Right renal cortex interstitium (tissue), 3 donors: Measurements from ENCODE around the gene SRC. TPM values are rescaled to one million over a fixed set of nuclear protein-coding genes. Genes with fewer than 3 reads are reported as not detected.
"Not testable (repeated sequence)": the region's sequence is repeated elsewhere in the genome, so short reads cannot be mapped to it uniquely, and the experiment has no call there.

Experiments
- DNase-seq, 3 donors: peaks; one replicate each; pipeline ENCODE4 v3.0.0-alpha.2; 2013; ENCODE audit warnings: low read depth in 3 of 3, low spot score in 2 of 3
- polyA plus RNA-seq, 3 donors: library from polyadenylated mRNA; unstranded; fragments of 120-200 nt; gene quantifications; one replicate each; pipeline ENCODE4 v1.2.1, GENCODE V29; 2013; ENCODE audit not compliant: insufficient read length in 3 of 3

SRC gene
- polyA plus RNA-seq, 3 donors, result 43.5 to 58.9 (median 48.1) TPM

DNA sequence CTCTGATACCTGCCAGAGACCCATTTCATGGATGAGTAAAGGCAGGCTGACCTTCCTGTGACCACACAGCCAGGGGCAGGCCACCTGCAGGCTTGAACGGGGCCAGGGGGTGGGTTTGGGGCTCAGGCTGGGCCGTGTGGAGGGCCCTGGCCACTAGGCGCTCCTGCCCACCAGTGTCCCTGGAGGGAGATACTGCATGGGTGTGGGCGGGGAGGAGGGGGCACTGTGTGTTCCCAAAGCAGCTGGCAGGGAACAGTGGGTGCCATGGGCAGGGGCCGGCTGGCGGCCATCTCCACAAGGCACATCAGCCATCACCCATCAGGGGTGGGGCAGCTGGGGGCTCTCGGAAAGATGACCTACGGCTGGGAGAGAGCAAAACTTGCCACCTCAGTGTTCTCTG, 15.4 kb downstream of the SRC start:
- no peak for DNase-seq

DNA sequence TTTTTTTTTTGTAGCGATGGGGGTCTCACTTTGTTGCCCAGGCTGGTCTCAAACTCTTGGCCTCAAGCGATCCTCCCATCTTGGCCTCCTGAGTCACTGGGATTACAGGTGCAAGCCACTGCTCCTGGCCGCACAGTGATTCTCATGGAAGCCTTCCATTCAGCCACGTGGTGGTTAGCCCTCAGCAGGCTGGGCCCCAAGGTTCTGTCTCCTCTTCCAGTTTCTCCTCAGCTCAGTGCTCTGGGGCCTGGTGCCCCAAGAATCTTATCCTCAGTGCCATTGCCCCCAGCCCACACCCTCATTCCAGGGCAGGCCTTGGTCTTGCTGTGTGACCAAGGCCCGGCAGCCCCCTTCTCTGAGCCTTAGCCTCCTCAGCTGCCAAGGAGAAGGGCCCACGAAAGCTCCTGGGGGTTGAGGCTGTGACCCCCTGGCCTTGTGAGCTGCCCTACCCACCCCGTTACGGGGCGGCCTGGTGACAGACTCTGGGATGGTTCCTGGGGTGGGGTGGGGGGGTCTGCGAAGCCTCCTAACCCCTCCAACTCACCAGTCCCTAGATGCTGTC, 16.4 kb downstream of the SRC start:
- DNase-seq, result no peak

DNA sequence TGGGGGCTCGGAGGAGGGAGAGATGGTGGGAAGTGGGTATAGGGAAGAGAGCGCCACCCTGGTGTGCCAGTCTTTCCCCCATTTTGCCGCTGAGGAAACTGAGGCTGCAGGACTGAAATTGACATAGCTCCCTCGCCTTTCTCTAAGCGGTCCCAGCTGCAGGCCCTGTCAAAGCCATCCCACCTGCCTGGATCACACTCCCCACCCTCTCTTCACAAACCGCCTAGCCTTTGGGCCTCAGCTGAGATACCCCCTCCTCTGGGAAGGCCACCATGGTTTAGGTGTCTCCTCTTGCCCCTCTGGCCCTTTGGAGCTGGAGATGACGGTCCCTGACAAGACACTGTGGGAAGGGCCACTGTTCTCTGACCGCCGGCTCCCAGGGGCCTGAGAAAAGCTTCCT, 16.9 kb downstream of the SRC start:
- DNase-seq, result no peak

DNA sequence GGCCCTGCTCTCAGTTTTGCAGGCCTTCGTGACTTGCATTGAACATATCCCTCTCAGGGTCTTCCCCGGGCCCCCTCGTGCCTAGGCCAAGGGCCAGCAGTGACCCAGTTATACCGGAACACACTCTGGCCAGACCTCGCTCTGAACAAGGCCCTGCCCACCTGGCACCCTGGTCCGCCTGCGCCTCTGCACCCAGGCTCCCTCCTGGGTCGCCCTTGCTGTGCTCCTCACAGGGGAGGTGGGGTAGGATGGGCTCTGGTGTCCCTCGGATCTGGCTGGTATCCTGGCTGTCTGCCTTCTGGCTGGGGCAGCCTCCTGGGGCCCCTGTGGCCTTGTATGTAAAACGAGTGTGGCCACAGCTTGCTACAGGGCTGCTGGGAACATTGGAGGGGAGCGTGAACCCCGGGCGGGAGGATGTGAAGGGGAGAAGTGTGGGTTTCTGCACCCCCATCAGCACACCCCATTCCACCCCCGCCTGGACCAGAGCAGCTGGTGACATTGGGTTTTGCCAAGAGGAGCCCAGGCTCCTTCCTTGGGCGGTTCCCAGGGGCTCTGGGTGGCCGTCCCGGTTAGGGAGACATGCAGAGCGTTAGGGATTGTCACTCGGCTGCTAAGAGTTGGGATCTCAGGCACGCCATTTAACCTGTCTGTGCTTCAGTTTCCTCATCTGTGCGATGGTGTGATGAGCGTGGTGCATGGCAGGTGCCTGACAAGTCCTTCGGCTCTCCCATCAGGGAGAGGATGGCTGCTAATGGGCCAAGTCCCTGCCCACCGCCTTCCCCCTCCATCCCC, 17.5 kb downstream of the SRC start:
- DNase-seq, result no peak

DNA sequence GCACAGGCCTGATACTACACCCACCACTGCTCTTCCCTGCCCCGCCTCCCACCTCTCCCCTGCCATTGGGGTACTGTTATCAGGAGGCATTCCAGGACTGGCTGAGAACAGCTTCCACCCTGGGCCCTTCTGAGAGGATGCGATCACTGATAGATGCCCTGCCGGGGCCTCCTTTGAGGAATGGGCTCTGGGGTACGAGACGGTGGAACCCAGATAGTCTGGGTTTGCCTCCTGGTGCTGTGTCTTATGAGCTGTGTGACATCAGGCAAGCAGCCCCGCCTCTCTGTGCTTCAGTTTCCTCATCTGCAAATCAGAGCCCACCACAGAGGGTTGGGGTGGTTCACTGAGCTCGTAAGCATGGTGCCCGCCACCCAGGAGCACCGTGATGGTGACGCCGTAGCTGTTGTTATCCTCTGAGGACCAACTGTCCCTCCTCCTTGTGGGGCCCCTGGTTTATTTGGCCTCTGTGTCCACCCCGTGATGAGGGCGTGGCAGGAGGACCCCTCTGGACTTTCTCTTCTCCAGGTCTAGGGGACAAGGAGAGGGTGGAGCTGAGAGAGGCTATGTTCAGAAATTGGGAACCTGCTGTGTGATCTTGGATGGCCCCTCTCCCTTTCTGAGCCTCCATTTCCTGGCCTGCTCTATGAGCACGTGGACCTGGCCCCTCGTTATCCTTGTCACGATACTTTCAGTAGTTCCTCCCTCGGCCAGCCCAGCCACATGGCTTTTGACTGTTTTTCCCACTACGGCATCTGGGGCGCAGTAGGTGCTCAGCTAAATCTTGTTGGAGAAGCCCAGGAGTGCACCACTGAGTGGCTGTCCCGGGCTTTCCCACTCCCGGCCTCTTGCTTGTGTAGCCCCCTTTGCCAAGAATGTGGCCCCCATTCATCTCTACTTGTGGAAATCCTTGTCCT, 18.3 kb downstream of the SRC start:
- DNase-seq, result no peak

DNA sequence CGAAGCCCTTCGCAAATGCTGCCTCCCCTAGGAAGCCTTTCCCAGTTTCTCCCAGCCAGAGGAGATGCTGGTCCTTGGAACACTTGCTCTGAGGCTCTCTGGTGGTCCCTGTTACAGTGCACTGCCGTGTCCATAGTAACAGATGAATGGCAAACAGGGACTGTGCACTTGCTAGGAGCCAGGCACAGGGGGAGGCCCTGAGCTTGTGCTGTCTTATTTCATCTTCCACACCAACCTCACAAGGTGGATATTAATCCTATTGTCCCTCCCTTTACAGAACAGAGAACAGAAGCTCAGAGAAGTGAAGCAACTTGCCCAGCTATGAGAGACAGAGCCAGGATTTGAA, 19.0 kb downstream of the SRC start:
- no peak for DNase-seq

DNA sequence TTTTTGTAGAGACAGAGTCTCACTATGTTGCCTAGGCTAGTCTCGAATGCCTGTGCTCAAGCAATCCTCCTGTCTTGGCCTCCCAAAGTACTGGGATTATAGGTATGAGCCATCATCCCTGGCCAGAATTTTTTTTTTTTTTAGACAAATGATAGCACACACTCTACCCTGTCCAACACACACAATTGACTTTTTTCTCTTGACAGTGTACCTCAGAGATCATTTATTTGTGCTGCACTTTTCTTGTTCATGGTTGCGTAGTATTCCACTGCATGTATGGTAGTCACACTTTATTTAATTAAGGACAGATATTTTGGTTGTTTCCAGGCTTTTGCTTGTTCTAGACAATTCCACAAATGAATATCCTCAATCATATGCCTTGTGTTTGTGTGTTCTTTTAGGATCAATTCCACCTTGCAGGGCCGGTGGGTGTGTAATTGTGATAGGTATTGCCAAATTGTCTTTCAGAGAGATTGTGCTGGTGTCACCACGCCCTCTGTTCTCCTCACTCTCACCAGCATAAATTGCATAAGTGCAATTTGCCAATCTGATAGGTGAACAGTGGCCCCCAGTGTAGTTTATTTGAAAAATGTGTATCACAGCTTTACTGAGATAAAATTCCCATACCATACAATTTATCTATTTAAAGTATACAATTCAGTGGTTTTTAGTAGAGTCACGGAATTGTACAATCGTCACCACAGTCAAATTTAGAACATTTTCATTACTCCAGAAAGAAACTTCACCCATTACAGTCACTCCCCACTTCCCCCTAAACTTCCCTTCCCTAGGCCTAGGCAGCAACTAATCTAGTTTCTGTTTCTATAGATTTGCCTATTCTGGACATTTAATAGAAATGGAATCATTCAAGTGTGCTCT, 20.1 kb downstream of the SRC start:
- DNase-seq, result no peak

DNA sequence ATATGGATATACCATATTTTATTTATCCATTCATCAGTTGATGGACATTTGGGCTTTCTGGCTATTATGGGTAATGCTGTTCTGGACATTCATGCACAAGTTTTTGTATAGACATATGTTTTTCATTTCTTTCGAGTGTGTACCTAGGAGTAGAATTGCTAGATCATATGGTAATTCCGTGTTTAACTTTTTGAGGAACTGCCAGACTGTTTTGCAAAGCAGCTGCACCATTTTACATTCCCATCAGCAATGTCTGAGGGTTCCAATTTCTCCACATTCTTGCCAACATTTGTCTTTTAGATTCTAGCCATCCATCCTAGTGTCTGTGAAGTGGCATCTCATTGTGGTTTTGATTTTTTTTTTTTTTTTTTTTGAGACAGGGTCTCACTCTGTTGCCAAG, 20.8 kb downstream of the SRC start:
- DNase-seq, result no peak

DNA sequence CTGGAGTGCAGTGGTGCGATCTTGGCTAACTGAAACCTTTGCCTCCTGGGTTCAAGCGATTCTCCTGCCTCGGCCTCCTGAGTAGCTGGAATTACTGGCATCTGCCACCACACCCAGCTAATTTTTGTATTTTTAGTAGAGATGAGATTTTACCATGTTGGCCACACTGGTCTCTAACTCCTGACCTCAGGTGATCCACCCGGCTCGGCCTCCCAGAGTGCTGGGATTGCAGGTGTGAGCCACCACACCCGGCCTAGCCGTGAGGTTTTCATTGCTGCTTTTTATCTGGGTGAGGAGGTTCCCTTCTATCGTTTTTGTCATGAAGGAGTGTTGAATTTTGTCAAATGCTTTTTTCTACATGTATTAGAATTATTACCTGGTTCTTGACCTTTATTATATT, 23.9 kb downstream of the SRC start:
- DNase-seq, result no peak

DNA sequence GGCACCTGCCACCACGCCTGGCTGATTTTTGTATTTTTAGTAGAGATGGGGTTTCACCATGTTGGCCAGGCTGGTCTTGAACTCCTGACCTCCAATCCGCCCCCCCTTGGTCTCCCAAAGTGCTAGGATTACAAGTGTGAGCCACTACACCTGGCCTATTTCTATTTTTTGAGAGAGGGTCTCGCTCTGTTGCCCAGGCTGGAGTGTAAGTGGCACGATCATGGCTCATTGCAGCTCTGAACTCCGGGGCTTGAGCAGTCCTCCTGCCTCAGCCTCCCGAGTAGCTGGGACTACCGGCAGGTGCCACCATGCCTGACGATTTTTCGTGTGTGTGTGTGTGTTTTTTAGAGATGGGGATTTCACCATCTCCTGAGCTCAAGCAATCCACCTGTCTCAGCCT, 25.9 kb downstream of the SRC start:
- DNase-seq, result not testable (repeated sequence)

DNA sequence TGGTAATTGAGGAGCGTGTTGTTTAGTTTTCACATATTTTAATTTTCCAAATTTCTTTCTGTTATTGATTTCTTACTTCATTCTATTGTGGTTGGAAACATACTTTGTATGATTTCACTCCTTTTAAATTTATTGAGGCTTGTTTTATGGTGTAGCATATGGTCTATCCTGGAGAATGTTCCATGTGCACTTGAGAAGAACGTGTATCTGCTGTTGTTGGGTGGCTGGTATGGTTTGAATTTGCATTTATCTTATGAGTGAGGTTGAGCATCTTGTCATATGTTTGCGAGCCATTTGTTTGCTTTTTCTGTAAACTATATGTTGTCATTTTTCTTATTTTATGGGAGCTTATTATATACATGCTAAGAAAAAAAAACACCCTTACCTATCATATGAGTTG, 26.5 kb downstream of the SRC start:
- no peak for DNase-seq

DNA sequence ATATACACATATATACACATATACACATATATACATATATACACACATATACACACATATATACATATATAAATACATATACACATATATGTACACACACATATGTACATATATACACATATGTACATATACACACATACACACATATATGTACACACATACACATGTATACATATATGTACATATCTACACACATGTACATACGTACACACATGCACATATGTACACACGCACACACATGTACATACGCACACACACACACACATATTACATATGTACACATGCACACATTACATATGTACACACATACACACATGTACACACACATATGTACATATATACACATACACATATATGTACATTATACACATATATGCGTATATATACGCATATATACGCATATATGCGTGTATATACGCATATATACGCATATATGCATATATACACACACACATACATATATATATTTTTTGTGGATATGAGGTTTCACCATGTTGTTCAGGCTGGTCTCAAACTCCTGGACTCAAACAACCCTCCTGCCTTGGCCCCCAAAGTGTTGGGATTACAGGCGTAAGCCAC, 27.2 kb downstream of the SRC start:
- no peak for DNase-seq

DNA sequence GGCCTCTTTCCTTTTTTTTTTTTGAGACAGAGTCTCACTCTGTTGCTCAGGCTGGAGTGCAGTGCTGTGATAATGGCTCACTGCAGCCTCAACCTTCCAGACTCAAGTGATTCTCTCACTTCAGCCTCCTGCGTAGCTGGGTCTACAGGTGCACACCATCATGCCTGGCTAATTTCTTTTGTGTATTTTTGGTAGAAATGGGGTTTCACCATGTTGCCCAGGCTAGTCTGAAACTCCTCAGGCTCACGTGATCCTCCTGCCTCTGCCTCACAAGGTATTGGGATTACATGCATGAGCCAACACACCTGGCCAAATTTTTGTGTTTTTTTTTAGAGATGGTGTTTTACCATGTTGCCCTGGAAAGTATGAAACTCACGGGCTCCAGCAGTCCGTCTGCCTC, 29.3 kb downstream of the SRC start:
- DNase-seq, result no peak

DNA sequence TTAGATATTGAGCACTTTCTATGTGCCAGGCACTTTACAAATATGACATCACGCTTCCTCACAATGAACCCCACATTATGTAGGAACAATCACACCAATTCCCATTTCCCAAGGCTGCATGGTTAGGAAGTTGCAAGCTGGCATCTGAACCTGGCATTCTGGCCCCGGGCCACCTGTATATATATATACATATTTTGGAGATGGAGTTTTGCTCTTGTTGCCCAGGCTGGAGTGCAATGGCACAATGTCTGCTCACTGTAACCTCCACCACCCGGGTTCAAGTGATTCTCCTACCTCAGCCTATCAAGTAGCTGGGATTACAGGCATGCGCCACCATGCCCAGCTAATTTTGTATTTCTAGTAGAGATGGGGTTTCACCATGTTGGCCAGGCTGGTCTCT, 30.4 kb downstream of the SRC start:
- DNase-seq, result no peak

DNA sequence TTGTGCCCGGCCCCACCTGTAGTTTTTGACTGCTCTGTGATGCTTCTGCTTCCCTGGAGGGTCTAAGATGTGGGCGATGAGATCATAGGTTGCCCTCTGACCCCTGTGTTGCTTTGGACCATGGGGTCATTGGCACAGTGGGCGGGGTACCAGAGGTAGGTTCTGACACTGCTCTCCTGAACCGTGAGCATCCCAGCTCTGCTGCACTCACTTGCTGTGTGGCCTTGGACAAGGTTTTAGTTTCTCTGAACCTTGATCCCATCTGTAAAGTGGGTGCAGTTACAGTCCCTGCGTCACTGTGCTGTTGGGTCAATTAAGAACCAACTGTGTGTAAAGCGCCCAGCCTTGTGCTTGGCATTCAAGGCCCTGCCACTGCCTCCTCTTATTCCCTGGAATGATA, 30.9 kb downstream of the SRC start:
- DNase-seq, result no peak

DNA sequence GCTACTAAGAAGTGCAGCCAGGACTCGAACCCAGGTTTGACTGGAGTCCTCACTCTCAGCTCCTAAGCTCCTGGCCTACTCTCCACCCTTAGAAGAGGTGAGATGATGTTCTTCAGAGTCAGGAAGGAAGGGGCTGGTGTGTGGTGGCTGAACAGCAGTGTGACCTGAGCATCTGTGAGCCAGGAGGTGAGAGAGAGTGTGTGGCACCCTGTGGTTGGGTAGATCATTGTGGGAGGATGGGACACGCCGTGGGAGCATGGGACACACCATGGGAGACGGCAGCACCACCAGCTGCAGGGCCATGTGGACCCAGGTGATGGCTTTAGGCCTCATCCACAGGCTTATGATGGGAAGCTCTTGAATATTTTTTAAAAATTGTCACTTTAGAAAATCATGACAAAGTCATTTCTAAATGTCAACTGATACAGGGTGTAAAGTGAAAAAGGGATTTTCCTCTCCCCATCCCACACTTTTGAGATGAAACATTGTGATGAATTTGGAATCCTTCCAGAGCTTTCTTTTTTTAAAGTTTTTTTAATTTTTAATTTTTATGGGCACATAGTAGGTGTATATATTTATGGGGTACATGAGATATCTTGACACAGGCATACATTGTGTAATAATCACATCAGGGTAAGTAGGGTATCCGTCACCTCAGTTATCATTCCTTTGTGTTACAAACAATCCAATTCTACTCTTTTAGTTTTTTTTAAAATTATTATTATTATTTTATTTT, 31.6 kb downstream of the SRC start:
- DNase-seq, result no peak

DNA sequence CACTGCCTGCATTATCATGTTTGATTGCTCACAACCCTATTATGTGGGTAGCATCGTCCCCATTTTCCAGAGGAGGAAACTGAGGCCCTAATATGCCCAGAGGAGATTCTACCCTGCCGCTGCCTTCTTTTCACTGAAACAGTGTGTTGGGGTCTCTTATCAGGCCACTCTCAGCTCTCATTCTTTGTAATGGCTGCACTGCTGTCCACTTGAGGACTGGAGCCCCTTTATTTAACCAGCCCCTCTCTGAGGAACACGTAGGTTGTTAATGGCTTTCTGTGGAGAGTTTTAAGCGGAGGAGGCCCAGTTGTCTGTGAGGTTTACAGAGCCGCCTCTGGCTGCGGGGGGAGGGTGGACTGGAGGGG, 32.5 kb downstream of the SRC start:
- DNase-seq, result no peak

DNA sequence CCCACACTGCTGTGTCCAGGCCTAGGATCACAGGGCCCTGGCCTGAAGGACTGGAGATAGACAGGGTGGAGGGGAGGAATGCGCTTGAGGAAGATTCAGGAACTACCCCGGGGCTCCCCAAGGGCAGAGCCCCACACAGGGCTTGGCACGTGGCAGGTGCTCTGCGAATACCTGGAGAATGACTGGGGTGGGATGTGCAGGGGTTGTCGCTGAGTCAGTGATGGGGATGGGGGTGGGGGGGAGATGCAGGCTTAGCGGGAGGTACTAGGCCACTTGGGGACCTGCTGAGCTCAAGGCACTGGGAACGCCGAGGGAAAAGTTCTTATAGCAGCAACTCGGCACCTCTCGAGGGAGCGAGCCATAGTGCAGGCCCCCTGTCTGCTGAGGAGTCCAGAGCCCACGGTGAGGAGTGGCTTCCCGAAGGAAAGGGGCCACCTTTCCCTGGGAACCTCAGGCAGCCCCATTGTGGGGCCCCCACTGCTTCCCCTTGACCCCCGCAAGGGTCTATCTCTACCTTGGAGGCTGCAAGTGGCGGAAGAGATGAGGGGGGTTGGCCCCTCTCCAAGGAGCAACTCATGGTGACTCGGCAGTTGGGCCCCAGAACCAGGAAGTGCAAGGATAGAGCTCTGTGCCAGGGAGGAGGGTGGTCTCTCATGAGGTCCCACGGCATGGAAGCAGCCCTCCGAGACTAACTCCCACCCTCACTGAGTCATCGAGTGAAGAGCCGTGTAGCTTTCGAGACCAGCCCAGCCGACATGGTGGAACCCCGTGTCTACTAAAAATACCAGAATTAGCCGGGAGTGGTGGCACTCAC, 33.1 kb downstream of the SRC start:
- DNase-seq, result no peak
